GM19351 (cell line): ENCODE data around the gene PLEKHA1.

Experiments
- ATAC-seq: cut with Tn5 transposase; IDR thresholded peaks from one replicate; pipeline ENCODE4 v1.9.1; 2021; ENCODE audit warnings: mild to moderate bottlenecking, moderate library complexity; ENCODE audit not compliant: unreplicated experiment

Gene PLEKHA1

DNA sequence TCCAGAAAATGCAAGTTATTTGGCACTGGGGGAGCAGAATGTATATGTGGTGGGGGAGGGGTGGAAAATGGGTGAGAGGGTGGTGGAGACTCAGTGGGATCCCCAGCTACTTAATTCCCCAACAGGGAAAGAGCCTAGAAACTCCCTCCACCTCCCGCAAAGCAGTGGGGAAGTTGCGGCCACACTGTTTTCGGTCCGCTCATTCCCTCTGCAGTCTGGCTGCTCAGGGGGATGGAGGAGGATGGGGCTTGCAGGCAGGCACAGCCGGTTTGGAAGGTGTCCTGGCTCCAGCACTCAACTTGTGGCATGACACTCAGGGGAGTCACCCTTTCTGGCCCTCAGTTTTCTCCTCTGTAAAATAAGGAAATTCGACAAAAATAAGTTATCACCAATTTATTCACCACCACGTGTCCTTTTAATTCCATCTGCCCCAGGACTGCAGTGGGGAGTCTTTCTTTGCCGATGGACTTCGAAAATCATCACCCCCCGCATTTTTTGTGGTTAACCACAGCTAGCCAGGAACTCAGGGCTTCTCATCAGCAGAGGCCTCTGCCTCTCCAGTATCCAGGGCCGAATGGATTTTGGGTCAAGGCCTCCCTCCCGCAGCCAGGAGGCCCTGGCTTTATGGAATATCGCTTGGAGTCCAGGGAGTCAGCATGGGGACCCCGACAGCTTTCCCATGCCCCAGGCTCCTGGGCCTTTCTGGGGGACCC is 85.2 kb downstream of the PLEKHA1 start:
- no peak for ATAC-seq

DNA sequence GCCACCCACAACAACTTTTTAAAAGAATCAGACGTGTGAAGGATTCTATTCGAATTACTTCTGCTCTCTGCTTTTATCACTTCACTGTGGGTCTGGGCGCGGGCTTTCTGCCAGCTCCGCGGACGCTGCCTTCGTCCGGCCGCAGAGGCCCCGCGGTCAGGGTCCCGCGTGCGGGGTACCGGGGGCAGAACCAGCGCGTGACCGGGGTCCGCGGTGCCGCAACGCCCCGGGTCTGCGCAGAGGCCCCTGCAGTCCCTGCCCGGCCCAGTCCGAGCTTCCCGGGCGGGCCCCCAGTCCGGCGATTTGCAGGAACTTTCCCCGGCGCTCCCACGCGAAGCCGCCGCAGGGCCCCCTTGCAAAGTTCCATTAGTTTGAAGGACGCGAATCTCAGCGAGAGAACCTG is 86.4 kb downstream of the PLEKHA1 start:
- no peak for ATAC-seq

DNA sequence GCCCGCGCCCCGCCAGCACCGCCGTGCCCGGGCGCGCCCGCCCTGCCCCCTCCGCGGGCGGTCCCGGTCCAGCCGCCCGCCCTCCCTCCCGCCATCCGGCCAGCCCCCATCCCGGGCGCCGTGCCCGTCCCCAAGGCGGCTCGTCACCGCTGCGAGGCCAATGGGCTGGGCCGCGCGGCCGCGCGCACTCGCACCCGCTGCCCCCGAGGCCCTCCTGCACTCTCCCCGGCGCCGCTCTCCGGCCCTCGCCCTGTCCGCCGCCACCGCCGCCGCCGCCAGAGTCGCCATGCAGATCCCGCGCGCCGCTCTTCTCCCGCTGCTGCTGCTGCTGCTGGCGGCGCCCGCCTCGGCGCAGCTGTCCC is 86.8 kb downstream of the PLEKHA1 start, which contains the start of gene HTRA1:
Gene HTRA1, plus strand, starts transcription at position 187 of the 362 bp plus-strand sequence. Its CDS starts 100 bp downstream, at position 287.
- ATAC-seq: no peak

DNA sequence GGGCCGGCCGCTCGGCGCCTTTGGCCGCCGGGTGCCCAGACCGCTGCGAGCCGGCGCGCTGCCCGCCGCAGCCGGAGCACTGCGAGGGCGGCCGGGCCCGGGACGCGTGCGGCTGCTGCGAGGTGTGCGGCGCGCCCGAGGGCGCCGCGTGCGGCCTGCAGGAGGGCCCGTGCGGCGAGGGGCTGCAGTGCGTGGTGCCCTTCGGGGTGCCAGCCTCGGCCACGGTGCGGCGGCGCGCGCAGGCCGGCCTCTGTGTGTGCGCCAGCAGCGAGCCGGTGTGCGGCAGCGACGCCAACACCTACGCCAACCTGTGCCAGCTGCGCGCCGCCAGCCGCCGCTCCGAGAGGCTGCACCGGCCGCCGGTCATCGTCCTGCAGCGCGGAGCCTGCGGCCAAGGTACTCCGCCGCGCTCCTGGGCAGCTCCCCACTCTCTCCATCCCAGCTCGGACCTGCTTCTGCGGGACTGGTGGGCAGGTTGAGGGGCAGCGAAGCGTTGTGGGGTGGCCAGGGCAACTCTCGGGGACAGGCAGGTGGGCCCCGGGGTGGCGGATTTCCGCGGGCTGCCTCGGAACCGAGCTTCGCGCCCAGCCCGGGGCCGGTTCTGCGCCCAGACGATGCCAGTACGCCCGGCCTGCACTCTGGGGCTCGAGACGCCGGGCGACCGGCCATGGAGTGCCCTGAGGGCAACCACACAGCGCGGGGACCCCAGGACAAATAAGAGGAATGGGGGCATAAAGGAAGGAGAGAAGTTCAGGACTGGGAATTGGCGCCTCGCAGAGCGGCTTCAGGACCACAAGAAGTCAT is 87.4 kb downstream of the PLEKHA1 start:
- ATAC-seq: no peak

DNA sequence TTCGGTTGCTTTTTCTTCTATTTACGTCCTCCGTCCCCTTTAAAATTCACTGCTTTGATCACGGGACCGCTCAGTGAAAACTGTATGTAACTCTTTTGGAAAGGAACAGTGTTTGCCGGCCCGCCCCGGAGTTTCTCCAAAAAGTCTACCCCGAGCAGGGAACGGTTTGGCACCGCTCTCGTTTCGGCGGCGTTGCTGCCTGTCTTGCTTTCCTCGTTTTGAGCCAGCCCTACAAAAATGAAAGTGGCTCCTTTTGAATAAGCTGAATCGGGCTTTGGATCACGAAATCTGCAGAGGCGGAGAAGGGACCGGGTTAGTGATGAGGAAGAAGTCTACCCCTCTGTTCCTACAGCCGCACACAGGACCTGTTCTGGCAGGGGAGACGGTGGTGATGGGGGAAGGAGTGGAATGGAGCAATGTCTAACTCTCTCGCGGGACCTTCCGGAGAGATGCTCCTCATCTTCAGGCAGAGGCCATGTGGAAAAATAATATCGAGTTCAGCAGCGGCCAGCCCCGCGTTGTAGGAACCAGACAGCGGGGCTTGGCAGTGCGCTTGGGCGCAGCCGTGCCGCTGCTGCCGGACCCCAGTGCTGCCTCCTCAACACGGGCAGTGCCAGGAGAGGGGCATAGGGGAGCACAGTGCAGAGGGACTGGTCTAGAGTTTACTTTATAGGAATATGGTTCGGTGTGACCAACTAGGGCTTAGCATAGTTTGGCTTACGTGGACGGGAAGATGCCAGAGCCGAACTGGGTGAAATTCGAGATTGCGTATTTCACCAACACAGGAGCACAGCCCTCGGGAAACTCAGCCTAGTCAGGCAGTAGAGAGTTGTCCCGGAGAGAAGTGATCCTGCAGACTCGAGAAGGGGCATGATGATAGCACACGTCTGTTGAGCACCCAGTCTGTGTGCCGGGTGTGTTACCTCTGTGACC is 88.3 kb downstream of the PLEKHA1 start:
- no peak for ATAC-seq

DNA sequence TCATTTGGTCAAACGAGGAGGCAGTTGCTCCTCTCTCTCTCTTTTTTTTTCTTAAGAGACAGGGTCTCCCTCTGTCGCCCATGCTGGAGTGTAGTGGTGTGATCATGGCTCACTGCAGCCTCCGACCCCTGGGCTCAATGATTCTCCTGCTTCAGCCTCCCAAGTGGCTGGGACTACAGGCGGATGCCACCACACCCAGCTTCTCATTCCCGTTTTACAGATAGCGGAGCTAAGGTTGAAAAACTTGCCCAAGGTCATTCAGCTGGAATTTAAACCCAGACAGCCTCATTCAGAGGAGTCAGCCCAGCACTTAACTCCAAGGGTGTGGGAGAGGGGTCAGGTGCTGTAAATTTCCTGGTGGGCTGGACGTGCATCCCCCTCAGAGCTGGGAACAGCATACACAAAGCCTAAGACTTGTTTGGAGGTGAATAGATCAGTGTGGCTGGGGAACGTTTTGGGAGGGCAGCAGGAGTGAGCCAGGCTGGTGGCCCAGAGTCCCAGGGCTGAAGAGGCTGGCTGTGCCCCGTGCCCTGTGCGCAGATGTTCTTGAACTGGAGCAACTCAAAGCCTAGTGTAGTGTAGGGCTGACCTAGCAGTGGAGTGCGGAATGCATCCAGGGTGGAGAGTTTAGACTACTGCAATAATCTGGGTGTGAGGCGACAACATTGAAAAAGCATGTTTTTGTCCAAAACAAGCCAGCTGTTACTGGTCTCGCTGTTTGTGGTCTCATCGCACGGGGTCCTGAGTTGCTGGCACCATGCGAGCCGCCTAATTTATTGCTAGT is 89.2 kb downstream of the PLEKHA1 start:
- ATAC-seq: no peak

DNA sequence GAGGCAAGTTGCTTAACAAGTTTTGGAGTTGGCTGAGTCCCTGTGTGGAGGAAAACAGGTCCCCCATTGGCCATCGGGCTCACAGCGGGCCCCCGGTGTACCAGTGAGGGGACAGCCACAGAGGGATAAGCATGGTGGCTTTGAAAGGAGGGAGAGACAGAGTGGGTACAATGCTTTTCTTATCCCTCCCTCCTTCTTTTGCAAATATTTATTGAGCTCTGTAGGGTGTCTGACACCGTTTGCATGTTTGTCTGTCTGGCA is 89.7 kb downstream of the PLEKHA1 start:
- ATAC-seq: no peak

DNA sequence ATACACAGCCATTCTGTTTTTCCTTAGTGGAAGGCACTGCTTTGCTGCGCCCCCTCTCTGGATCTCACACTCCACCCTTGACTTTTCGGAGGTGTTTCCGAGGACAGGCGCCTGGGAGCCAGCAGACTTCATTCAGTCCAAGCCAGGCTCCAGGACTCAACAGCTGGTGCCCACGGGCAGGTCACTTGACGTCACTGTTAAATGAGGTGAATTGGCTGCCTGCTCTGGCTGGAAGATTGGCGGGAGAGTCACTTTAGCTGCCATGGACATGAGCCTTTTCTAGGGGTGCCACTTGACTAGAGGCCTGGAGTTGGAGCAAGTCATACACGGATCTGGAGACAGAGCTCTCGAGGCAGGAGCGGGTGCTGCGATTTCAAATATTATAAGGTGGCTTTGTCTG is 90.1 kb downstream of the PLEKHA1 start:
- ATAC-seq: no peak

DNA sequence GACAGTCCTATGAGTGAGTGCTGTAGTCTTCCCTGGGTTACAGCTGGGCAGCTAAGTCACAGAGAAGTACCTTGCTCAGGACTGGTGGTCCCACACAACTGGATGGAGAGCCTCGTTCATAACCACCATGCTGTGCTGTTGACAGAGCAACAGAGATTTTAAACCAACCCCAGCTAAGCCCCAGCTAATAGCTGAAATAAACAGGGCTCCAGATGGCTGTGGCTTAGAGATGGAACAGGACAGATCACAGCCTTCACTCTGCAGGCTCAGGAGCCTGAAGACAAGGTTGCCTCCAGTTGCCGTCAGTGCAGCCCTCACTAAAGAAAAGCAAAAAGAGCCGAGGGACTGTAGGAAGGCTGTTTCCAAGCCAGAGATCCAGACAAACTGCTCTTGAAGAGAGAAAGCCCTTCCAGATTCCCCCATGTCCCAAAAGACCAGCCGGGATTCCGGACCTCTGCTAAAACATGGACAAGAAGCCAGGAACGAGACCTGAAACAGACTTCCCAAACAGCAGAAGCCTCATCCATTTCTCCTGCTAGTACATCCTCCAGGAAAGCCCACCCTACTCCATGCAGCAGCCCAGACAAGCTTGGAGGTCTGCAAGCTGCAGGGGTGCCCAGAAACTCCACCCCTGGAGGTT is 91.0 kb downstream of the PLEKHA1 start:
- no peak for ATAC-seq

DNA sequence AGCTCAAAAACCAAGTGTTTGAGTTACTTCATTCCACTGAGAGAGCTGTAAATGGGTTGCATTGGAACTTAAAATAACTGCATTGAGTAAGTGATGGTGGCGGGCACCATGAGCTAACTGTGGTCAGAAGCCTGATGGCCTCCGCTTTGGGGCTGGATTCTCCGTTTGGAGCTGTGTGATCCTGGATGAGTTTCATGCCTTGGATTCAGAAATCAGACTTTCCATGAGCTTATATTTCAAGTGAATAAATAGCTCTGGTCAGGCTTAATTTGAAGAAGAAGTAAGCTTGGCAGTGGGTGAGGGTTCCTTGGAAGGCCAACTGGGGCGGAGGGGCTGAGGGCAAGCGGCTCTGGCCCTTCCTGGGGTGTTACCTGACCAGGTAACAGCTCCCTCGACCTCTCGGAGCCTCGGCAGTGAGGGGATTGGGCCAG is 92.5 kb downstream of the PLEKHA1 start:
- ATAC-seq: no peak

DNA sequence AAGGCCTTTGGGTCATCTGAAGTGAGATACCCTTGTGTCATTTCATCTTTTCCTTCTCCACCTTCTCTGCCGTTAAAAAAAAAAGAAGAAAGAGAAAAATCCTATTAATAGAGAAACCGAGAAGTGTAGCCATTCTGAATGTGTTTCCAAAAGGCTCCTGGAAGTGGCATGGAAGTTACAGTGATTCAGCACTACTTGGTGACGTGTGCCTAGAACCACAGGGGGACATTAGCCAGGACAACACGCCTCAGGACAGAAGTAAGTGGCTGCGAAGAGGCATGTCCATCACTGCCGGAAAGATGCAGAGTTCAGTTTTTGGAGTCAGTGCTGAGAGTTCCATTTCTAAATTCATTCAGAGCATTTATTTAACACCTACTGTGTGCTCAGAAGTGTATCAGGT is 93.2 kb downstream of the PLEKHA1 start:
- ATAC-seq: no peak

DNA sequence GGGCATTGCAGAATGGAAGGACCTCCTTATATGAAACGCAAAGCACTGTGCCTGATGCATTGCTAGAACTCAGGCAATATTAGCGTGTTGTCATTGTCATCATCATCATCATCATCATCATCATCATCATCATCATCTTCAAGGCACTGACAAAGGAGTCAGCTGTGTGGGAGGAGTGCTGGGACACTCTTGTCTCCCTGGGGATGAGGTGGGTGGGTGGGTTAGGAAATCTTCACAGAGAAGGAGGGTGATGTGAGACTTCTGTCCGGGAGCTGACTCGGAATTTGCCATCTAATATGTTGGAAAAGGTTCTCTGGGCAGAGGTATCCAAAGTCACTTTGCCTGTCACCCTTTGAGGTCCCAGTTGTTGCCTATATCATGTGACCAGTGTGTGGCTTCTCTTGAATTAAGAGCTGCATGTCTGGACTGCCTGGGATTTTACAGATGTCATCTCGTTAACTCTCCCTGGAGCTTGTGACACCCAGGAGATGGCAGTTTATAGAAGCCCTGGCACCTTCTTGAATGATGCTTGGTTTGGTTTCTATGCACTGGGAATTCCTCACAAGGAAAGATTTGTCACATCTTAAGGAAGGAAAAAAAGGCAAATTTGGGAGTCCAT is 93.9 kb downstream of the PLEKHA1 start:
- no peak for ATAC-seq

DNA sequence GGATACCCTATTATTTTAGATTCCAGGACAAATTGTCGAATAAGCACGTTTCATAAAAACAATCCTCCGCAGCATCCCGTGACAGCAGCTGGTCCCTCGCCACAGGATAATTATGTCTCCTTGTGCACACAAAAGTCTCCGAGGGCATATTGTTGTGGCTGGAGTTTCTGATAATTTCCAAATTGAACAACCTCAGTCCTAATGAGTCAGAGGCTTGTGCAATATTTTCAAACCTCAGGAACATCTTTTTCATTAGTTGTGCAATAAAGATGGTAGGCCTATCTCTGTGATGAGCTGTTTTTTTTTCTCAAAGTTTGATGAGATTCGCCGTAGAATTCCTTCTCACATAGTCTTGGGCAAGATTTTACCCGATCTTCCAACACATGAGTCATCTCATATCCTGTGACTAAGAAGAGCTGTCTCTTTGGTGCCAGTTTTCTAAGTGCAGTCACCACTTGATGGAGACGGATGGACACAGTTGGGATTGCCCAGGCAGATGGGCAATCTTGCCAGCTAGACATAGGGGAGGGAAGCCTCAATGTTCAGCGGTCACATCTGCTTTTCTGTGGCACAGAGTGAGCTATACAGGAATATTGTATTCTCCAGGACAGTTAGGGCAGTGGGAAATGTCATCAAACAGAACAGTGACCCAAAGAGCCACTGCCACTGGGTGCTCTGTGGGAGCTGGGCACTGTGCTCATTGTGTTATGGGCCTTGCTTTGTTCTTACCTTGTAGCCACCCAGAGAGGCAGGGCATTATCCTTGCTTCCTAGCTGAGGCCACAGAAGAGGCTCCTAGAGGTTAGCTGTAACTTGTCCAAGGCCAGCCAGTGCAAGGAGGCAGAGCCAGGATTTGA is 94.6 kb downstream of the PLEKHA1 start:
- no peak for ATAC-seq

DNA sequence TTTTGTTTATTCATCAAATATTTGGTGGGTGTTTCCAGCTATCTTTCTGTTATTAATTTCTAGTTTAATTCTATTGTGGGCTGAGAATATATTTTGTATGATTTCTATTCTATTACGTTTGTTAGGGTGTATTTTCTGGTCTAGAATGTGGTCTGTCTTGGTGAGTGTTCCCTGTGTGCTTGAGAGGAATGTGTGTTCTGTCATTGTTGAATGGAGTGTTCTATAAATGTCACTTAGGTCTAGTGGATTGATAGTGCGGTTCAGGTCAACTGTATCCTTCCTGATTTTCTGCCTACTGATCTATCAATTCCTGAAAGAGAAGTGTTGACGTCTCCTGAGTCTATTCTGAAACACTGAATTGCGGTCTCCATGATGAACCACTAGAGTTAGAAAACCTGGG is 95.3 kb downstream of the PLEKHA1 start:
- no peak for ATAC-seq

DNA sequence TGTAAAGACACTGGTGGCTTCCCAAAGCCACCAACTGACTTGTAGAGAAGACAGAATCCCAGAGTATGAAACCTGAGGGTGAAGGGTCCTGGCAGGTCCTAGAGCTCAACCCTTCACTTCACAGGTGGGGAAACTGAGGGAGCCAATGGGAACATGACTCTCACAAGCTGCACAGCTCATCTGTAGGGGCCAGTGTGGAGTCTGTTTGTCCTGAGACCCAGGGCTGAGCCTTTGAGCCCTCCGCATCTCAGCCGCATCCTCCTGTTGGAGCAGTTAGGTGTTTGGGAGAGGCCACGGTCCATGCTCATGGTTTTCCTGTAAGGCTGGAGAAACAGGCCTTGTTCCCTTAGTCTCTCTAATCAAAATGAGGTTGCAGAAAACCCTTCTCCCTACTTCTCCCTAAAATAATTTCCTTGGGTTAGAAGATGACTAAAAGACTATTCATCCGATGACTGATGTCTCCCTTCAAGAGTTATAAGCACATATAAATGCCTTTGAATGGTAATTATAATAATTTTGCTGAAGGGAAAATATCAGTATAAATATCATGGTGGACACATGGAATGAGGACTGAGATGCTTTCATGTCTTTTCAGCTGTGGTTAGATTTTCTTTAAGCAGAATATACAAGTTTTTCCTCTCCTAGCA is 97.1 kb downstream of the PLEKHA1 start:
- no peak for ATAC-seq

DNA sequence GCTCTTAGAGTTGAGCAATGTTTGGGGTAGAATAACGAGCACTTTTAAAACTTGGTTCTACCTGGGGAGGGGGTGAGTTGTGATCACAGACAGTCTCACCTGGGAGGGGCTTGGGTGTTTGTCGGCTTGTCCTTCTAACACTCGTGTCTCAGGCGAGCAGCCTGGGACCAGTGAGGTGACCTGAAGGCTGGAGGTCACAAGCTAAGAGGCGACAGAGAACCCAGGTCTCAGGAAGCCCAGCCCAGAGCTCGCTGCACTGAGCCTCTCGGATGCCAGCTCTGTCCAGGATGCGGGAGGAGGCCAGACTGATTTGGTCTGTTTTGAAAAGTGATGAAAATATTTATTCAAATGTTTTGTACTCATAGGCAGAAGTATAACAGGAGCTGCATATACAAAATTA is 98.6 kb downstream of the PLEKHA1 start:
- ATAC-seq: no peak

DNA sequence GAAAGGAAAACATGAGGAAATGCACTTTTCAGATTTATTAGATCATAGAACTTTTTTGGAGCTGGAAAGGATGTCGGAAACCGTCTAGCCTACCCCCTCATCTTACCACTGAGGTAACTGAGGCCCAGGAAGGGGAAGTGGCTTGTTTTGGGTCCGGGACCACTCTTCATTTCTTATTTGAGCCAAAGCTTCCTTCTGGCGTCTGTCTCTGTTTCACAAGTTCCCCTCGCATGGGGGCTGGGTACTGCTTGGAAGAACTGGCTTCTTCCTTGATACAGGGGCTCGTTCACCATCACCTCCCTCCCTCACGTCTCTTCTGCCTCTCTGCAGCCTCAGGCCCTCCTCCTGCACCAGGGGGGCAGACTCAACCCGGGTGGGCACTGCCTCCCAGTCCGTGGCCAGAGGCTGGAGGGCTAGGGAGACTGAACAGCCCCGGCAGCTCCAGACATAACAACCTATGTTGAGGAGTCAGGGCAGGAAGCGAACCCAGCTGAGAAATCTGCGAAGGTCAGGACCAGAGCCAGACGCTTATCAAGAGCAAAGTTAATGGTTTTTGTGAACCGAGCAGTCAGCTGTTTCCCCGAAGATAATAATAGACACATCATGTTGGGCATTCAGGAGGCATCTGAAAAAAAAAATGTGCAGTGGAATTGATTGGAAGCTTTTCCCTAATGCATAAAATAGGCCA is 99.8 kb downstream of the PLEKHA1 start:
- no peak for ATAC-seq

DNA sequence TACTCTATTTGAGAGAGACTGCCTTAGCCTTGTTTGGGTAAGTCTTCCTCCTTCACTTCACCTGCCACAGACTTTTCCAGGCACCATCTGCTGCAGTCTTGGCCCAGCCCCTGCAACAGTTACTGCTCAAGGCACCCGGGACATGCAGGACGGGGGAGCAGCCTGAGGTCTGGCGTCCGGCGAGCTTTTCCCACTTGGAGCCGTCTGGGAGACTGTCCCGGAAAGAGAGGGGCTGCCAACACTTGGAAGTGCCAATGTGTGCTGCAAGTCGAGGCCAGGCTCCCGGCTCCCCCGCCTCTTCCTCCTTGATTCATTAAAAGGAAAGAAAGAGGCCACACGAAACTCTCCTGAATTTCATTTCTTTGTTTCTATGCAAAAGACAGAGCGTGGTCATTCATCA is 100.6 kb downstream of the PLEKHA1 start:
- ATAC-seq: no peak
